Measurements from ENCODE around the gene ANKLE1. TPM values are rescaled to one million over a fixed set of nuclear protein-coding genes. Genes with fewer than 3 reads are reported as not detected.

ANKLE1 gene
- total RNA-seq, 1 experiment from 2014 or later: 0.16 TPM

DNA sequence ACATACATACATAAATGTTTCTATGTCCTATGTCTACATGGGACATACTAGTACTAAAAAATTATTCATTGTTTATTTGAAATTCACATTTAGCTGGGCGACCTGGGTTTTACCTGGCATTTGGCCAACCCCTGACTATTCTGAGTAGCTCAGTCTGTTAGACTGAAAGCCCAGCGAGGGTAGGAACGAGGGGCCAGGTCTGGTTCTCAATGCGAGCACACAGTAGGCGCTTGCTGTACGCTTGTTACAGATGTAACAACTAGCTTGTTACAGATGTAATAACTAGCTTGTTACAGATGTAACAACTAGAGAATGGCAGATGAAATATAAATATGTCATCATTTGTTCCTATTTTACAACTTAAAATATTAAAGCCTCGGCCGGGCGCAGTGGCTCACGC lies 53.9 kb downstream of the ANKLE1 start:
- intact Hi-C loops (cut with micrococcal nuclease): no loop called here
- no peak for DNase-seq (ENCODE audit: unreplicated experiment)
- TF ChIP-seq, protein P1, sequence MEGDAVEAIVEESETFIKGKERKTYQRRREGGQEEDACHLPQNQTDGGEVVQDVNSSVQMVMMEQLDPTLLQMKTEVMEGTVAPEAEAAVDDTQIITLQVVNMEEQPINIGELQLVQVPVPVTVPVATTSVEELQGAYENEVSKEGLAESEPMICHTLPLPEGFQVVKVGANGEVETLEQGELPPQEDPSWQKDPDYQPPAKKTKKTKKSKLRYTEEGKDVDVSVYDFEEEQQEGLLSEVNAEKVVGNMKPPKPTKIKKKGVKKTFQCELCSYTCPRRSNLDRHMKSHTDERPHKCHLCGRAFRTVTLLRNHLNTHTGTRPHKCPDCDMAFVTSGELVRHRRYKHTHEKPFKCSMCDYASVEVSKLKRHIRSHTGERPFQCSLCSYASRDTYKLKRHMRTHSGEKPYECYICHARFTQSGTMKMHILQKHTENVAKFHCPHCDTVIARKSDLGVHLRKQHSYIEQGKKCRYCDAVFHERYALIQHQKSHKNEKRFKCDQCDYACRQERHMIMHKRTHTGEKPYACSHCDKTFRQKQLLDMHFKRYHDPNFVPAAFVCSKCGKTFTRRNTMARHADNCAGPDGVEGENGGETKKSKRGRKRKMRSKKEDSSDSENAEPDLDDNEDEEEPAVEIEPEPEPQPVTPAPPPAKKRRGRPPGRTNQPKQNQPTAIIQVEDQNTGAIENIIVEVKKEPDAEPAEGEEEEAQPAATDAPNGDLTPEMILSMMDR (IDR thresholded peaks at IDR 0.05; ENCODE audit: unreplicated experiment): no peak
- no peaks in the 10 kb centered on the region for H3K9me3 Mint-ChIP-seq (ENCODE audit: unreplicated experiment)
- peaks cover 15% of the 10 kb centered on the region for H3K36me3 Mint-ChIP-seq (ENCODE audit: insufficient read depth, unreplicated experiment)
- no peak overlapping the region for H3K27ac Mint-ChIP-seq (ENCODE audit: low read depth, unreplicated experiment)
- POLR2A ChIA-PET: interaction anchor here (0.7 to 10.1 kb wide), 9 partner anchors 9 to 592 kb away, joined by 3 to 152 read pairs (median 5); partner anchors contain the start of genes ABHD8, DDA1, MRPL34 and MVB12A
- BruUV-seq (replicated peaks): no TSS peak
- H3K27me3 Mint-ChIP-seq (ENCODE audit: insufficient read depth, unreplicated experiment): no peaks in the 10 kb centered on the region
- peak overlapping the region; percentile 79 for H3K4me3 Mint-ChIP-seq (ENCODE audit: unreplicated experiment)
- CTCF ChIA-PET: interaction anchor here (0.6 to 1.4 kb wide), 8 partner anchors 11 to 74 kb away, joined by 3 to 5 read pairs (median 4); partner anchors contain the start of gene MRPL34
- peaks cover 15% of the 10 kb centered on the region for H3K4me1 Mint-ChIP-seq (ENCODE audit: insufficient read depth, unreplicated experiment)

Other genes with a start within 250 kb of the ANKLE1 start
- 6.6 and 8.4 TPM in 2 replicates for gene HAUS8, start 206.4 kb upstream of the ANKLE1 start, total RNA-seq (2022)
- gene MYO9B, start 206.1 kb upstream of the ANKLE1 start, total RNA-seq (2022): 43.5 and 49.5 TPM in 2 replicates
- gene USE1, start 66.5 kb upstream of the ANKLE1 start, total RNA-seq (2022): 29.9 and 47.9 TPM in 2 replicates
- gene OCEL1, start 55.7 kb upstream of the ANKLE1 start, total RNA-seq (2022): 13.7 and 14.3 TPM in 2 replicates
- 32.8 and 36.3 TPM in 2 replicates for gene NR2F6, start 36.0 kb upstream of the ANKLE1 start, total RNA-seq (2022)
- gene USHBP1, start 17.2 kb upstream of the ANKLE1 start, total RNA-seq (2022): not detected in 2 replicates
- gene BABAM1, start 14.5 kb upstream of the ANKLE1 start, total RNA-seq (2022): 96.1 and 104 TPM in 2 replicates
- 4.1 and 6.4 TPM in 2 replicates for gene ABHD8, start 21.5 kb downstream of the ANKLE1 start, total RNA-seq (2022)
- 58.8 and 65.8 TPM in 2 replicates for gene MRPL34, start 24.0 kb downstream of the ANKLE1 start, total RNA-seq (2022)
- gene DDA1, start 27.7 kb downstream of the ANKLE1 start, total RNA-seq (2022): 57.4 and 60.4 TPM in 2 replicates
- gene ANO8, start 53.0 kb downstream of the ANKLE1 start, total RNA-seq (2022): 13.0 and 14.5 TPM in 2 replicates
- gene GTPBP3, start 55.7 kb downstream of the ANKLE1 start, total RNA-seq (2022): 24.8 and 27.9 TPM in 2 replicates
- gene PLVAP, start 95.4 kb downstream of the ANKLE1 start, total RNA-seq (2022): not detected in 2 replicates
- gene CCDC194, start 112.3 kb downstream of the ANKLE1 start, total RNA-seq (2022): 0.37 TPM in 1 of 2 replicates, not detected in the other
- 19.6 and 24.8 TPM in 2 replicates for gene BST2, start 123.7 kb downstream of the ANKLE1 start, total RNA-seq (2022)
- 47.7 and 51.1 TPM in 2 replicates for gene MVB12A, start 138.1 kb downstream of the ANKLE1 start, total RNA-seq (2022)
- not detected in 2 replicates for gene TMEM221, start 166.8 kb downstream of the ANKLE1 start, total RNA-seq (2022)
- gene NXNL1, start 179.0 kb downstream of the ANKLE1 start, total RNA-seq (2022): not detected in 2 replicates
- 3.4 and 5.0 TPM in 2 replicates for gene SLC27A1, start 188.6 kb downstream of the ANKLE1 start, total RNA-seq (2022)
- gene PGLS, start 229.7 kb downstream of the ANKLE1 start, total RNA-seq (2022): 115 and 143 TPM in 2 replicates

Measured in MCF 10A (cell line).